Dermis microvascular lymphatic vessel endothelial cell (primary cell): ENCODE data around the gene AASDH. TPM values are rescaled to one million over a fixed set of nuclear protein-coding genes. Genes with fewer than 3 reads are reported as not detected.

Experiments
- total RNA-seq: library from RNA; depleted of rRNA; stranded (reverse); fragments of >200 nt; gene quantifications from 2 replicates; pipeline ENCODE4 v1.2.1, GENCODE V29; 2014

Gene AASDH
- total RNA-seq, 1 donor from 2014 or later: 9.0 TPM

Other genes starting within 250 kb of the AASDH start
- 9.9 and 12.2 TPM in 2 replicates for gene PPAT, start 48.1 kb upstream of the AASDH start, total RNA-seq
- 22.5 and 27.1 TPM in 2 replicates for gene PAICS, start 48.8 kb upstream of the AASDH start, total RNA-seq
- 60.2 and 66.9 TPM in 2 replicates for gene SRP72, start 80.1 kb upstream of the AASDH start, total RNA-seq
- under 0.01 TPM in 1 of 2 replicates, not detected in the other for gene ARL9, start 118.3 kb upstream of the AASDH start, total RNA-seq